ENCODE results near the gene DDX1. TPM values are rescaled to one million over a fixed set of nuclear protein-coding genes. Genes with fewer than 3 reads are reported as not detected.
A peak's percentile ranks its signal among the peaks of the same experiment; 100 is the strongest.

DDX1 gene
- total RNA-seq, 1 experiment from 2014 or later: 115 TPM

- TF ChIP-seq OVOL2 (CRISPR knock-in tag; IDR thresholded peaks at IDR 0.05; ENCODE audit: borderline replicate concordance) (no peak), FOXK1 (CRISPR knock-in tag; IDR thresholded peaks at IDR 0.05) (peak; percentile 85; the same call in 1 of the 2 replicates), FOXJ3 (CRISPR knock-in tag; IDR thresholded peaks at IDR 0.05; ENCODE audit: borderline replicate concordance) (0 out of 2 replicates have a peak, but pooled peaks have one; percentile 32), USF1 (CRISPR knock-in tag; IDR thresholded peaks at IDR 0.05) (peak; percentile 26; the same call in 1 of the 2 replicates), E2F4 (CRISPR knock-in tag; IDR thresholded peaks at IDR 0.05; ENCODE audit: borderline replicate concordance, low read depth) (no peak), NFATC4 (CRISPR knock-in tag; IDR thresholded peaks at IDR 0.05) (no peak), ZNF219 (CRISPR knock-in tag; IDR thresholded peaks at IDR 0.05; ENCODE audit: borderline replicate concordance) (0 out of 2 replicates have a peak, but pooled peaks have one; percentile 17), ZNF121 (CRISPR knock-in tag; IDR thresholded peaks at IDR 0.05) (0 out of 2 replicates have a peak, but pooled peaks have one; percentile 16), E2F5 (CRISPR knock-in tag; IDR thresholded peaks at IDR 0.05) (peak; percentile 86), SMAD3 (CRISPR knock-in tag; IDR thresholded peaks at IDR 0.05; ENCODE audit: borderline replicate concordance) (no peak), ZNF138 (CRISPR knock-in tag; conservative IDR thresholded peaks at IDR 0.05) (peak; percentile 86), ZNF396 (CRISPR knock-in tag; IDR thresholded peaks at IDR 0.05; ENCODE audit: borderline replicate concordance) (no peak), NR1H2 (CRISPR knock-in tag; IDR thresholded peaks at IDR 0.05) (no peak), TEAD1 (CRISPR knock-in tag; IDR thresholded peaks at IDR 0.05) (peak; percentile 89), PREB (CRISPR knock-in tag; IDR thresholded peaks at IDR 0.05; ENCODE audit: borderline replicate concordance) (peak; percentile 22; the same call in 1 of the 2 replicates), NFE2L1 (CRISPR knock-in tag; IDR thresholded peaks at IDR 0.05) (peak; percentile 58; the same call in 1 of the 2 replicates), TEAD4 (CRISPR knock-in tag; IDR thresholded peaks at IDR 0.05) (no peak), ZNF281 (CRISPR knock-in tag; IDR thresholded peaks at IDR 0.05) (no peak), PRRX2 (CRISPR knock-in tag; IDR thresholded peaks at IDR 0.05) (no peak), ZBTB43 (CRISPR knock-in tag; IDR thresholded peaks at IDR 0.05) (0 out of 2 replicates have a peak, but pooled peaks have one; percentile 66), TP53 (CRISPR knock-in tag; IDR thresholded peaks at IDR 0.05) (peak; percentile 57), ZMAT4 (CRISPR knock-in tag; IDR thresholded peaks at IDR 0.05) (0 out of 2 replicates have a peak, but pooled peaks have one; percentile 23), CREB1 (CRISPR knock-in tag; IDR thresholded peaks at IDR 0.05) (no peak), HMGA2 (CRISPR knock-in tag; IDR thresholded peaks at IDR 0.05) (no peak; the same call in none of the 2 replicates), JAZF1 (CRISPR knock-in tag; IDR thresholded peaks at IDR 0.05) (no peak)
- TF ChIP-seq, protein P1, sequence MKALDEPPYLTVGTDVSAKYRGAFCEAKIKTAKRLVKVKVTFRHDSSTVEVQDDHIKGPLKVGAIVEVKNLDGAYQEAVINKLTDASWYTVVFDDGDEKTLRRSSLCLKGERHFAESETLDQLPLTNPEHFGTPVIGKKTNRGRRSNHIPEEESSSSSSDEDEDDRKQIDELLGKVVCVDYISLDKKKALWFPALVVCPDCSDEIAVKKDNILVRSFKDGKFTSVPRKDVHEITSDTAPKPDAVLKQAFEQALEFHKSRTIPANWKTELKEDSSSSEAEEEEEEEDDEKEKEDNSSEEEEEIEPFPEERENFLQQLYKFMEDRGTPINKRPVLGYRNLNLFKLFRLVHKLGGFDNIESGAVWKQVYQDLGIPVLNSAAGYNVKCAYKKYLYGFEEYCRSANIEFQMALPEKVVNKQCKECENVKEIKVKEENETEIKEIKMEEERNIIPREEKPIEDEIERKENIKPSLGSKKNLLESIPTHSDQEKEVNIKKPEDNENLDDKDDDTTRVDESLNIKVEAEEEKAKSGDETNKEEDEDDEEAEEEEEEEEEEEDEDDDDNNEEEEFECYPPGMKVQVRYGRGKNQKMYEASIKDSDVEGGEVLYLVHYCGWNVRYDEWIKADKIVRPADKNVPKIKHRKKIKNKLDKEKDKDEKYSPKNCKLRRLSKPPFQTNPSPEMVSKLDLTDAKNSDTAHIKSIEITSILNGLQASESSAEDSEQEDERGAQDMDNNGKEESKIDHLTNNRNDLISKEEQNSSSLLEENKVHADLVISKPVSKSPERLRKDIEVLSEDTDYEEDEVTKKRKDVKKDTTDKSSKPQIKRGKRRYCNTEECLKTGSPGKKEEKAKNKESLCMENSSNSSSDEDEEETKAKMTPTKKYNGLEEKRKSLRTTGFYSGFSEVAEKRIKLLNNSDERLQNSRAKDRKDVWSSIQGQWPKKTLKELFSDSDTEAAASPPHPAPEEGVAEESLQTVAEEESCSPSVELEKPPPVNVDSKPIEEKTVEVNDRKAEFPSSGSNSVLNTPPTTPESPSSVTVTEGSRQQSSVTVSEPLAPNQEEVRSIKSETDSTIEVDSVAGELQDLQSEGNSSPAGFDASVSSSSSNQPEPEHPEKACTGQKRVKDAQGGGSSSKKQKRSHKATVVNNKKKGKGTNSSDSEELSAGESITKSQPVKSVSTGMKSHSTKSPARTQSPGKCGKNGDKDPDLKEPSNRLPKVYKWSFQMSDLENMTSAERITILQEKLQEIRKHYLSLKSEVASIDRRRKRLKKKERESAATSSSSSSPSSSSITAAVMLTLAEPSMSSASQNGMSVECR (CRISPR knock-in tag; IDR thresholded peaks at IDR 0.05; ENCODE audit: borderline replicate concordance): peak; percentile 87; the same call in 1 of the 2 replicates
These were observed at the start of gene DDX1 (continued) for GRCh38 chr2:15591692-15592463.

All from WTC11 (cell line).